Activated naive CD8-positive, alpha-beta T cell treated with anti-CD3 and anti-CD28 coated beads, Interleukin-2, amount 50 U/mL, for 24 hours (primary cell): Measurements from ENCODE around the gene NXF3.
A peak's percentile ranks its signal among the peaks of the same experiment; 100 is the strongest.
"Not testable (repeated sequence)": the region's sequence is repeated elsewhere in the genome, so short reads cannot be mapped to it uniquely, and the experiment has no call there.

Source experiments
- ATAC-seq: fragments of 150-1000 bp; cut with Tn5 transposase; one replicate; pipeline ENCODE4 v1.10.0; 2021
- DNase-seq: peaks from one replicate; pipeline ENCODE4 v3.0.0; 2021
- H3K27ac Mint-ChIP-seq: one replicate; pipeline ENCODE4 v1.8.0; 2021; ENCODE audit warnings: mild to moderate bottlenecking, mixed read lengths
- H3K27me3 Mint-ChIP-seq: one replicate; pipeline ENCODE4 v1.8.0; 2021; ENCODE audit warnings: mixed read lengths
- H3K36me3 Mint-ChIP-seq: one replicate; pipeline ENCODE4 v1.8.0; 2021; ENCODE audit warnings: low read depth, mixed read lengths
- H3K4me1 Mint-ChIP-seq: one replicate; pipeline ENCODE4 v1.8.0; 2021; ENCODE audit warnings: mixed read lengths
- H3K4me3 Mint-ChIP-seq: one replicate; pipeline ENCODE4 v1.8.0; 2021; ENCODE audit warnings: mild to moderate bottlenecking, moderate library complexity, mixed read lengths
- H3K9me3 Mint-ChIP-seq: one replicate; pipeline ENCODE4 v1.8.0; 2021; ENCODE audit warnings: mixed read lengths

The NXF3 gene

GRCh38 chrX:103073467-103073866 is 19.5 kb downstream of the NXF3 start:
- H3K27me3 Mint-ChIP-seq: peaks cover 4% of the 10 kb centered on the region
- H3K4me1 Mint-ChIP-seq: no peaks in the 10 kb centered on the region
- DNase-seq: no peak
- no peaks in the 10 kb centered on the region for H3K9me3 Mint-ChIP-seq
- no peak overlapping the region for H3K4me3 Mint-ChIP-seq
- no peak overlapping the region for H3K27ac Mint-ChIP-seq
- H3K36me3 Mint-ChIP-seq: no peaks in the 10 kb centered on the region
- no peak for ATAC-seq

DNA sequence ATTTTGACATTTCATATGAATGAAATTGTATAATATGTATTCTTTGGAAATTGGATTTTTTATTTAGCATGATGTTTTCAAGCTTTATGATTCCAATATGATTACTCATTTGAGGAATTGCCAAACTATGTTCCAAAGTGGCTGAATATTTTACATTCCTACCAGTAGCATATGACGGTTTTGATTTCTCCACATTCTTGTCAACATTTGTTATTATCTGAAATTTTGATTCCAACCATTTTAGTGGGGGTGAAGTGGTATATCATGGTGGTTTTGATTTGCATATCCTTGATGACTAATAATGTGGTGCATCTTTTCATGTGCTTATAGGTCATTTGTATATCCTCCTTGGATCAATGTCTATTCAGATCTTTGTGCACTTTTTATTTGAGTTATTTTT is 26.3 kb downstream of the NXF3 start:
- no peak overlapping the region for H3K27ac Mint-ChIP-seq
- peaks cover 15% of the 10 kb centered on the region for H3K27me3 Mint-ChIP-seq
- peaks cover 3% of the 10 kb centered on the region for H3K4me1 Mint-ChIP-seq
- H3K9me3 Mint-ChIP-seq: no peaks in the 10 kb centered on the region
- H3K36me3 Mint-ChIP-seq: no peaks in the 10 kb centered on the region
- DNase-seq (no peak), ATAC-seq (no peak)
- H3K4me3 Mint-ChIP-seq: no peak overlapping the region

- Mint-ChIP-seq H3K4me1 (peaks cover 3% of the 10 kb centered on the region), H3K9me3 (no peaks in the 10 kb centered on the region), H3K27me3 (peaks cover 15% of the 10 kb centered on the region), H3K36me3 (no peaks in the 10 kb centered on the region), H3K4me3 (peak within 1 kb of the TSS; percentile 14), H3K27ac (no peak within 1 kb of the TSS)
- DNase-seq (peak; percentile 3), ATAC-seq (peak; percentile 46)
Measured at GRCh38 chrX:103063918-103064434, 29.0 kb downstream of the NXF3 start, which contains the start of gene BEX1. Gene BEX1 (minus strand): TSS chrX:103064171. CDS start chrX:103063274, 897 bp downstream.

- Mint-ChIP-seq H3K9me3 (no peaks in the 10 kb centered on the region), H3K4me1 (peaks cover 3% of the 10 kb centered on the region), H3K27ac (no peak overlapping the region), H3K36me3 (no peaks in the 10 kb centered on the region), H3K27me3 (peaks cover 15% of the 10 kb centered on the region), H3K4me3 (peak overlapping the region; percentile 14)
- ATAC-seq (no peak), DNase-seq (peak; percentile 3)
Measured at GRCh38 chrX:103063191-103063845, 29.6 kb downstream of the NXF3 start.

GRCh38 chrX:103061486-103061885 is 31.5 kb downstream of the NXF3 start:
- H3K4me3 Mint-ChIP-seq: no peak overlapping the region
- H3K27me3 Mint-ChIP-seq: peaks cover 22% of the 10 kb centered on the region
- H3K4me1 Mint-ChIP-seq: peaks cover 3% of the 10 kb centered on the region
- H3K27ac Mint-ChIP-seq: no peak overlapping the region
- H3K36me3 Mint-ChIP-seq: no peaks in the 10 kb centered on the region
- no peak for ATAC-seq
- no peak for DNase-seq
- no peaks in the 10 kb centered on the region for H3K9me3 Mint-ChIP-seq

GRCh38 chrX:103056902-103057301 is 36.0 kb downstream of the NXF3 start:
- Mint-ChIP-seq H3K4me1 (no peaks in the 10 kb centered on the region), H3K4me3 (no peak overlapping the region)
- ATAC-seq: no peak

DNA sequence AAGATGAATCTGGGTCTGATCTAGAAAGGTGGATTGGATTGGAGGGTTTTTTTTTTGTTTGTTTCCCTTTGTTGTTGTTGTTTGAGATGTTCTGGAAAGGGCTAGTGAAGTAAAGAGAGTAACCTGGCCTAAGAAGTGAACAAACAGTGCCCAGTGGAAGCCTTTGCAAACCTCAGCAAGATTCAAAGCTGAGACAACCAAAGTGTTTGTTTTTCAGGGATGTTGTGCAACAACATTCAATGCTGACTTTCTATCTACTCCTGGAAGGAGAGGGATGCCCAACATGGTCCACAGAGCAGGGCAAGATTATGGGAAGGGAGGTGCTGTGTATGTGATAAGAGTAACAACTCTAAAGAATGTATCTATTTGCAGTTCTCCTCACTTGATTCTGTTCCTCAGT is 40.3 kb downstream of the NXF3 start:
- no peaks in the 10 kb centered on the region for H3K36me3 Mint-ChIP-seq
- H3K27ac Mint-ChIP-seq: no peak overlapping the region
- no peak overlapping the region for H3K4me3 Mint-ChIP-seq
- H3K4me1 Mint-ChIP-seq: no peaks in the 10 kb centered on the region
- peaks cover 4% of the 10 kb centered on the region for H3K27me3 Mint-ChIP-seq
- H3K9me3 Mint-ChIP-seq: no peaks in the 10 kb centered on the region
- DNase-seq: no peak
- no peak for ATAC-seq

More at GRCh38 chrX:103056902-103057301, 36.0 kb downstream of the NXF3 start:
- peaks cover 7% of the 10 kb centered on the region for H3K27me3 Mint-ChIP-seq
- DNase-seq: no peak
- no peaks in the 10 kb centered on the region for H3K9me3 Mint-ChIP-seq
- H3K27ac Mint-ChIP-seq: no peak overlapping the region
- no peaks in the 10 kb centered on the region for H3K36me3 Mint-ChIP-seq

GRCh38 chrX:103051260-103051789 is 41.6 kb downstream of the NXF3 start:
- Mint-ChIP-seq H3K4me1 (no peaks in the 10 kb centered on the region), H3K36me3 (no peaks in the 10 kb centered on the region), H3K27me3 (peaks cover 1% of the 10 kb centered on the region), H3K9me3 (no peaks in the 10 kb centered on the region), H3K27ac (no peak overlapping the region), H3K4me3 (no peak overlapping the region)
- DNase-seq (no peak), ATAC-seq (no peak)

- not testable (repeated sequence) for H3K4me3 Mint-ChIP-seq, H3K27me3 Mint-ChIP-seq, ATAC-seq, H3K9me3 Mint-ChIP-seq, H3K36me3 Mint-ChIP-seq, H3K27ac Mint-ChIP-seq, H3K4me1 Mint-ChIP-seq, DNase-seq
Measured at GRCh38 chrX:103033371-103033770, 59.6 kb downstream of the NXF3 start.
